HG02763 (cell line): Measurements from ENCODE around the gene PLD1.
A peak's percentile ranks its signal among the peaks of the same experiment; 100 is the strongest.

Source experiments
- ATAC-seq: cut with Tn5 transposase; IDR thresholded peaks from one replicate; pipeline ENCODE4 v1.9.1; 2021; ENCODE audit warnings: mild to moderate bottlenecking, moderate library complexity; ENCODE audit not compliant: unreplicated experiment

PLD1 gene

DNA sequence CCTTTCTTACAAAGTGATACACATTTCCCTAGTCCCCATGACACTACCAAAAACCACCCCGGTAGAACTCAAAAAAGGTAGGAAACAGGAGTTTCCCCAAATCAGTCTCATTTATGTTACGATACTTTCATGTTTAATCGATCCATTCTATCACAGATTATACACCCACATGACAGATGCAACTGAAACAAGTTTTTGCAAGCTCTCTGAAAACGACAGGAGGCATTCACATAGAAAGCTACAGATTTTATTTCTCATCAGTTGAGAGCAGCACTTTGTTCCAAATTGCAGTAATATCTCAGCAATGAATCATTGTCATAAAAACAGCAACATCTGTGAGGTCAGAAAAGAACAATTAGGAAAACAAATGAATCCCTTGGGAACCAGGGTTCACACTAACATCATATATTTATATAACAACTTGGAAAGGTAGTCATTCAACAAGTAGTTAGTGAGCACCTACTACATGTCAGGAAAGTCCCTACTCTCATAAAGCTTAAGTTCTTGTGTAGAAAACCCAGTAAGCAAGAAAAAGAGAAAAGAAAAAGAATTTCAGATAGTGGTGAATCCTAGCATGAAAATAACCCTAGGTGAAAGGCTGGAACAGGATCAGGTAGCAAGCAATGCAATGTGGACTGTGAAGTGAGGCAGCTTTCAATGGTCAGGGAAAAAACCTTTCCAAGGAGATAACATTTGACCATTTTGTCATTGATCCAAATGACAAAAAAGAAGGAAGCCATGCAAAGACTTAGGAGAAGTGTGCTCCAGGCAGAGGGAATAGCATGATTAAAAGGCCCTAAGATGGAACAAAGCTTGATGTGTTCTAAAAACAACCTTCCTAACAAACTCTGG, 8.3 kb downstream of the PLD1 start:
- ATAC-seq = no peak

DNA sequence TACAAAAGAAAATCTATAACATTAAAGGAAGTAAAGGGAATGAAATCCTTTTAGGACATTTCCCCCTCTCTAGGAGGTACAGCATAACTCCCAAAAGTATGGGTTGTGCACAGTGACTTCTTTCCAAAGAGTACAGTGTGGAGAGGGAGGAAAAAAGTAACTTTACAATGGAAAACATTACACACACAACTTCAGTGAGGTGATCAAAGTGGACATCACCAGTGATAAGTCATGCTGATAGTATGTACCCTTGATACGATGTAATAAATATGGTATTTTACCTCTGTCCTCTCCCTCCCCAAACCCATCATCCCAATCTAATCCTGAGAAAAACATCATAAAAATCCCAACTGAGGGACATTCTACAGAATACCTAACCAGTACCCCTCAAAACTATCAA, 10.8 kb downstream of the PLD1 start:
- no peak for ATAC-seq

DNA sequence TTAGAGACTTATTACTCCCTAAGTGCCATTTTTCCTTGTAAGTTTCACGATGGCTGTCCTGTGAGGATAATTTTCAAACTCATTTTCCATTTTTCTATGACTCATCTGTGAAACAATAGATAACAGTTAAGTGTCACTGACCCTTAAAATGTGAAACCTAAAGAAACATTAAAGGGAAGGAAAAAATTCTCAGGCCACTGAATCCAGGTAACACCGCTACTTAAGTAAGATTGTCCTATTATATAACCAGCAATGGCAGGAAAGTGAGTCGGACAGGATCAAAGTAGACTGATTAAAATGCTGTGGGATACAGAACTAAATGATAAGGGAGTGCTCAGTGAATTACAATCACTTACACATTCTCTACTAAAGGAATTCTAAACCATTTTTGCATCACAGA, 12.4 kb downstream of the PLD1 start:
- no peak for ATAC-seq

DNA sequence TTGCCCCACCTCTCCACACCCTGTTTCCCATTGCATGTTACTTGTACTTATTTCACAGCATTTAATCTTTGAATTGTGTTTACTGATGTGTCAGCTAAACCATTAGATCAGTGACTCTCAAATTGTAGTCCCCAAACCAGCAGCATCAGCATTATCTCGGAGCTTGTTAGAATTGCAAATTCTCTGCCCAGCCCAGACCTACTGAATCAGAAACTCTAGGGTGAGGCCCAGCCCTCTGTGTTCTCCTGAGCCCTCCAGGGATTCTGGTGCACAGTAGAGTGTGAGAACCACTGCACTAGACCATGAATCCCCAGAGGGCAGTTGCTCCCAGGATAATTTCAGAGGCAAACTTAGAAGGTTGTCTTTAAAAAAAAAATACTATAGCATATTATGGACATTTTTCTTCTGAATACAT, 13.0 kb downstream of the PLD1 start:
- peak; percentile 60 for ATAC-seq

DNA sequence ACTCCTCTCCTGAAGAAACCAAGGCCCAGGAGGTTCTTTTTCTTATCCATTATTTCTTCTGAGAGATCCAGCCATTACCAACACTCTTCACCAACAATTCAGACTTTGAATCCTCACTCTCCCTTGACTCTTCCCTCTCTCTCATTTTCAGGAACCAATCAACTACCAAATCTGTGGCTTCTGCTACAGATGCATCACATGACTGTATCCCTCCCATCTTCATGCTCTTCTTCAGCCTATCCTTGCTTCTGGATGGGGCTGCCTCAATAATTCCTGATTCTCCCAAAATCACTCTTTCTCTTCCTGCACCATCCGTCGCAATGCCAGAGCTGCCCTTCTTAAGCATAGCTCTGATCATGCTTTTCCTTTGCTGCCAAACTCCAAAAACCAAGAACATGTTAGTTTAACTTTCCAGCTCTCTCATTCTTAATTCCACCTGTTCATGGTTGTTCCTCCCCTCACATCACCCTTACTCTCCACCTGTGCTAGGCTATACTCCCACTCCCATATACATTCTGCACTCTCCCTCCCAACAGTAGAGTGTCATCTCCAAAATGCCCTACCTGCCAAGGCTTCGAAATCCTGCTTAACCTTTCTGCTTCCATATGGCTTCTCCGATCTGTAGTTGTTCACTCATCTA, 13.5 kb downstream of the PLD1 start:
- no peak for ATAC-seq

DNA sequence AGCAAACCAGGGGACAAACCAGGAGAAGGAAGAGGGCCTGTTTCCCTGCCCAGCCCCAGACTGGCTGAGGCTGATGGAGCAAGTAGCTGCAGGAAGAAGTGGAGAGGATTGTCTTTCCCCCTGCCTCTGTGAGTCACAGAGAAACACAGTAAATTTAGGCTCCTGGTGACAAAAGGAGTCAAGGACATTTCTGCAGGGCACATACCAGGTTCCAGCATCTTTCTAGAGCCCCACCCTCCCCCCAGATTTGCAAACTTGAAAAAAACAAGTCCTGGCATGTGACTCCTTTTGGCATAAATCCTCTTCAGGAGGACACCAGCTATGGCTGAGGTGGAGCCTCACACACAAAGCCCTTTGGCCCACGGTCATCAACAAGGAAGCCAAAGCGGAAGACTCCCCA, 17.8 kb downstream of the PLD1 start:
- ATAC-seq = no peak

DNA sequence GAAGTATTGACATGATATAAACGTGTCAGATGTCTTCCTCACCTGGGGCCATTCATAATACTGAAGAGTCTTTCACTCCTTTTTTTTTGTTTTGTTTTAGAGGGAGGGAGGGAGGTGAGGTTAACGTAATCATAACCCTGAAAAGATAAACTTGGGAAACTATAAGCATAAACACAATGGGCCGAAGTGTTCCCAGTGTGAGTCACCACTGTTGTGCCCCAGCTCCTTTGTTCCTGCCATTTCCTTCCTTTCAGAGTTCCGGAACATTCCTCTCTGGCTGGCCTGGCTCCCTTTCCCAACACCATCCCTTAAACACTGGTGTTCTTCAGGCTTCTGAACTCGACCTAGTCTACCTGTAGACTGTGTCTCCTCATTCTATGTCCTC, 18.6 kb downstream of the PLD1 start:
- no peak for ATAC-seq

DNA sequence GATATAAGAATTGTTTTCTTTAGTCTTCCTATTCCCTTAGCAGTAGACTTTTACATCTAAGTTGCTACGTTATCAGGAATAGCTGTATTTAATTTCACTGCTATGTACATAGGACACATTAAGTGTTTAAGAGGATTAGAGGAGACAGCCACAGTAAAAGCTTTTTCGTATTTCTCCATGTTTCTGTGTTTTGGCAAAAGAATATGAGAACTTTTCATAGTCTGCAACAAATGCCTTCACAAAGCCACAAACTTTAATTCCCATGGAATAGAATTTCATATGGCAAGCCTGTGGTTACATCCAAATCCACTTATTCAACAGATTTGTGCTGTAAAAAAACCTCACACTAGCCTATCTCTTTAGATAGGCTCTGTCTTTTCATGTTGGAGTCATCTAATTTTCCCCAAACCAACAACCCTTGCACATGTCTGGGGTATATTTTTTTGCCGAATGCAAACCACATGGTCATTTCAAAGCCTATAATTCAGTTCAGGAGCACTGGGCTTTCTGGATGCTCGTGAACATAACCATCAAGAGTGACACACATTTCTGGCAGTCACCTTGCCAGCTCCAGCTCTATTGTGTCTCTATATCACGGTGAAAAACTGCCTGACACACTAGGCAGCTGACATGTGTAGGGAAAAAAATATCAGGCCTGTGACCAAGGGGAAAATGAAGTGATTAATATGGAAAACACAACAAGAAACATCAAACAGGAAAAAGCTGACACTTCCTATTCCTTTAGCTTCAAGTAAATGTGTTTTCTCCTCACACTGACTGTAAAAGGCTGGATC, 19.2 kb downstream of the PLD1 start:
- no peak for ATAC-seq

DNA sequence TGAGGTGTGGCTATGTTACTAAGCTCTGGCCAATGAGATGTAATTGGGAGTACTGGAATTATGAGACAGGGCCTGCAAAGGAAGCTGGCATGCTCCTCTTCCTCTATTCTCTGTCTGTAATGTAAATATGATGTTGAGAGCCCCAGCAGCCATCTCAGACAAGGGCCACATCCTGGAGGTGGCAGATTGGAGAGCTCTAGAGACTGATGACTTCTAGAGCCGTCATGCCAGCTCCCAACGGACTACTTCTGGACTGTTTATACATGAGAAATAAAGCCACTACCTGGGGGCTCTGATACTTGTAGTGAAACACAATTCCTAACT, 19.7 kb downstream of the PLD1 start:
- no peak for ATAC-seq

DNA sequence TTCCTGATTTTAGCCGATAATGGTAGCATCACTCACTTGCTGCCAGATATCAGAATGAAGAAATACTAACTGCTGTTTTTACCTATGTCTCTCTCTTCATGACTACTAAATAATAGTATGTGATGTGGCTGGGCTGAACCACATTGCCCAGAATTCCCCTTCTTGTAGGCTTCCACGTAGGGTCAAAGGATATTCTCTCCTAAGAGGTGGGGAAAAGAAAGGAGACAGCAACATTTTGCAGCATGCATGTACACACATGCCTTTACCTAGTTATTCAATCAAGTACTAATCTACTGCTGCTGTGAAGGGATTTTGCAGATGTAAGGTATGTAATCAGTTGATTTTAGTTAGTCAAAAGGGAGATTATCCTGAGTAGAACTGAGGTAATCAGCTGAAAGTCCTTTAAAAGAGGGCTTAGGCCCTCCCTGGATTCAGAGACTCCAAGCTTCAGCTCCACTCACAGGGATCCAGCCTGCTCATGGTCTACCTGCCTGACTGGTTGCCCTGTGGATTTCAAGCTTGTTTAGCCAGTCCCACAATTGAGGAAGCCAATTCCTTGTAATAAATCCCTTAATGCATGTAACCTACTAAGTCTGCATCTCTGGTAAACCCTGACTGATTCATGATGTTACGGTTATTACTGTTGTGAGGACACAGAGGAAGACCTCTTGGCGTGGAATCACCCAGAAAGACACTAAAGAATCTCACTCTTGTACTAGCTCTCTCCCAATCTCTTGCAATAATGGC, 20.4 kb downstream of the PLD1 start:
- ATAC-seq = no peak

DNA sequence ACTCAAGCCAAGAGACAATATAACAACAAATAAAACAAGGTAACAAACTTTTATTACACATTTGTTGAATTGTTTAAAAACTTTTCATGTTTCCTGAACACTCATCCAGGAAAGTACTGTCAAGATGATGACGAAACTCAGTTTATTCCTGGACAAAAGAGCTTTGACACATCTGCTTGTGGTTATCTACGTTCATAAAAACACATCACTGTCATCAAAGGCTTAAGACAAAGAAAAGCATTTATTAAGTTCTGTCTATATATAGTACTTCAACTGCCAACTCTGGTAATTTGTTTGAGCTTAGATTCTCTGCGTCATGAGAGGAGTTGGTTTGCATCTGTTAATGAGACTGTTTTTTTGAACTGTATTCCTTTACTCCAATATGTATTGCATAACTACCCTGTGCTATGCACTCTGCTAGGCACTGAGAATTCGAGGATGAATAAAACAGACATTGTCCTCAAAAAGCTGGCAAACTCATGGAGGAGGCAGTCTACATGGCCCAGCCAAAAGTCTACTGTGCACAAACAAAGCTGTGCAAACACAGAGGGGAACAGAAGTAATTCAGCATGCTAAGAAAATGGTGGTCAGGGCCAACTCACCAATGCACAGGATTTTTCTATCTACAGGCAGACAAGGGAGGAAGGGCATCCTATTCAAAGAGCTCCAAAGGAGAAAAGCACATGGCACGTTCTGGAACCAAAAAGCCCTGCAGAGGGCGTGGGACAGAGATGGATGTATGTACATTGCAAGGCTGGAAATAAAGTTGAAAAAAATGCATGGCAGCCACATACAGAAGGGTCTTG, 21.5 kb downstream of the PLD1 start:
- no peak for ATAC-seq

DNA sequence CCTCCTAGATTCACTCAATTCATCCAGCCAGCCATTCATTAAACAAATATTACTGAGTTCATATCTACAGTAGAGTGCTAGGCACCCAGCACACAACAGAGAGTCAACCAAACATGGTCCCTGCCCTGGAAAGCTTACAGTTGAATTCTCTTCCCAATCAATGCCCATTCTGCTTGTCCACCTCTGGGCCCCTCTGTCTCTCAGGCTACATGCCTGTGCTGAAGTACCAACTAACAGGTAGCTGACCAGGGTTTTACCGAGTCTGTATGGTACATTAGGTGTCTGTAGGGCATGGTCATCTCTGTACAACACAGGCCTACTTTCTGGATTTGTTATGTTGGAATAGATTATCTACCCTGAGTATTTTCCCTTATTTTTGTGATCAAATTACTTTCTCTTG, 23.3 kb downstream of the PLD1 start:
- no peak for ATAC-seq

DNA sequence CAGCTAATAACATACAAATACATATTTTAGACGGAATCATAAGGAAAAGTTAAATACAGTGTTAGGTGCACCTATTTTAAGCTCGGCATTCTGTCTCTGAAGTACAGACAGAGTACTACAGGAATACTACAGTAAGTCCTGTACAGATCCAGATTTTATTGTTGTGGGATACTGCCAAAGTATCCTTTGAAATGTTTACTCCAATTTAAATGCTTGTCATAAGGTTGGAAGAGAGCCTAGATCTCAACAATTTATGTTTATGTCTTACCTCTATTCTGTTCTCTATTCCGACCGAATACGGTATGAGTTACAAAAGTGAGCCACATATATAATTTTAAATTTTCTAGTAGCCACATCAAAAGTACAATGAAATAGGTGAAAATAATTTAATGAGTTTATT, 25.3 kb downstream of the PLD1 start:
- no peak for ATAC-seq

DNA sequence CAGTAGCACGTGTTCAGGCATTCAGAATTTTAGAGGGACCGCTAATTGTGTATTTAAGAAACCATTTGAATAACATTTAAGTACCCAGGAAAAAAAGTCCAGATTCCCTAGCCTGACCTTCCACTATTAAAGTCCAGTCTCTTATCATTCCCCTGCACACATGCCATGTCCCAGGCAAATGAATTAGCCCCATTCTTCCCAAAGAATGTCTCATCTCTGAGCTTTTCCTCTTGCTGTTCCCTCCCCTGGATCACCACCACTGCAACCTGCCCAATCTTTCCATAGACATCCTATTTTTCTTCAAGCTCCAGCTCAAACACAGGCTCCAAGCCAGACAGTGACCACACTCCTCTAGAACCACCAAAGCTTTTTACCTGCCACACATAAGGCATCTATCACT, 25.9 kb downstream of the PLD1 start:
- no peak for ATAC-seq

DNA sequence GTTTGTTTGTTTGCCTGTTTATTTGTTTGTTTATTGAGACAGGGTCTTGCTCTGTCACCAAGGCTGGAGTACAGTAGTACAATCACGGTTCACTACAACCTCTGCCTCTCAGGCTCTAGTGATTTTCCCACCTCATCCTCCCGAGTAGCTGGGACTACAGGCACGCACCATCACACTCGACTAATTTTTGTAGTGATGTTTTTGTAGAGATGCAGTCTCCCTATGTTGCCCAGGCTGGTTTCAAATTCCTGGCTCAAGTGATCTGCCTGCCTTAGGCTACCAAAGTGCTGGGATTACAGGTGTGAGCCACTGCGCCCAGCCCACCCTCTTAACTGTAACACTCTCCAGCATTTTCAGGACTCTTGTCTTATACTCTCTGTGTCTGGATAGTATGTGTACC, 26.7 kb downstream of the PLD1 start:
- ATAC-seq = no peak

DNA sequence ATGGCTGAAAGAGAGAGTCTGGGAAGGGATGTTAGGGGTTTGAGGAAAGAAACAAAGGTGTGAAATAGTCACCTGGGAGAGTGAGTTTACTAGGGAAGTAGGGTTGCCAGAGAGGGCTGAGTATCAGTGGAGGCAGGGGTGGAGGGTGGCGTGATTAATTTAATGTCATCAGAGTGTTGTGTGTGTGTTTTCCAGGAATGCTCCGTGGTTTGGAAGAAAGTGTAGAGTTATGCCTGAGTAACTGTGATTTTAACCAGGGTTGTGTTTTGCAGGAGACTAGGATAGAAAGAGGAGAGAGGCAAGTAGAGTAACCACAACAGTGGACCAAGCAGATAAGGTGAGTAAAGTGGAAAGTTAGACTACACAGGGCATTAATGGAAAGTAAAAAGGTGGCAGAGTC, 27.2 kb downstream of the PLD1 start:
- no peak for ATAC-seq

DNA sequence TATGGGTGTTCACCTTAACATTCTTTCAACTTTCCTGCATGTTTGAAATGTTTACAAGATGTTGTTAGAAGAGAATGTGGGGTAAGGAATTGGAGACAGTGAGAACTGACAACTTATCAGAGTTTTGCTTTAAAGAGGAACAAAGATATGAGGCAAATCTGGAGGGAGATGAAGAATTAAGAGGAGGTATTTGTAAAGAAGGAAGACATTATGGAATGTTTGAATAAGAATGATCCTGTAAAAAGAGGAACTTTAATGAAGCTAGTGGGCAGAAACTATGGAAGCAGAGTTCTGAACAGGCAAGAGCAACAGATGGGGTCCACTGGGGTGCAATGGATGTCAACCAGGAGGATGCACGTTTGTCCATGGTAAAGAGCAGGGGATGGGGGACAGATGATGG, 27.7 kb downstream of the PLD1 start:
- no peak for ATAC-seq

DNA sequence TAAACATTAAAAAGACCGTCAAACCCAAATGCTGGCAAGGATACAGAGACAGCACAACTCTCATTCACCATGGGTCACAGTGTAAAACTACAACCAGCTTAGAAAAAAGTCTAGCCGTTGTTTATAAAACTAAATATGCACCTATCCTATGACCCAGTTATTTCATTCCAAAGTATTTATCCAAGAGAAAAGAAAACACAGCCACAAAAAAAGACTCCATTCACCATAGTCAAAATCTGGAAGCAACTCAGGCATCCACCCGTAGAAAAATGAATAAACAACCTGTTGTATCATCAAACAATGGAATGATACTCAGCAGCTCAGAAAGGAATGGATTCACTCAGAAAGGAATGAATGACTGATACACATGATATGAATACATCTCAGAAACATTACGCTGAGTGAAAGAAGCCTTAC, 28.6 kb downstream of the PLD1 start:
- no peak for ATAC-seq

DNA sequence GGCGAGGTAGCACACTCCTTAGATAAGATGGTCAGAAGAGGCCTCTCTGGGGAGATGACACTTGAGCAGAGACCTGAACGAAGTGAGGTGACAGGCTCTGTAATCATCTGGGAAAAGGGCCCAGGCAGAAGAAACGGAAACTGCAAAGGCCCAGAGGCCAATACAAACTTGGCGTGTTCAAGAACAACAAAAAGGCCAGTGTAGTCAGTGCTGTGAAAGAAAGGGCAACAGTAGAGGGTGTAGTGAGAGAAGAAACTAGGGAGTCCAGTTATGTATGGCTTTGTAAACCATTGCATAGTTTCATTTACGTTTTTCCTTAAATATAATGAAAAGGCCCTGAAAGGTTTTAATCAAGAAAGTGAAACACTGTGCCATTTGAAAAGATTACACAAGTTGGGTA, 31.8 kb downstream of the PLD1 start:
- ATAC-seq = no peak

DNA sequence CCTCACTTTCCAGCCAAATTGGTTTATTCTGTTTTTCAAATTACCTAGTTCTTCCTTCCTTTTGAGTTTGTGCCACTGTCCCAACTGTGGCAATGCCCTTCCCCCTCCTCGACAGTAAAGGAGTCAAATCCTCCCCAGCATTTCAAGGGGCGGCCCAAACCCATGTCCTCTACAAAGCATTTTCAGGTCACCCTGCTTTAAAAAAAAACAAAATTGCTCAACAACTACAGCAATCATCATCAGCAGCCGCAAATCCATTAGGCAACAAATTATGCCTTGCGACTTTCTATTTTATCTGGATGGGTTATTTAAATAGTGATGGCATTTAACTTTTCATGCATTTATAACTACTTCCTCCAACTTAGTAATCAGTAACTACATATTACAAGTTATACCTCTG, 32.7 kb downstream of the PLD1 start:
- ATAC-seq = no peak
